ENCODE data around the gene ATP6V0E1. TPM values are rescaled to one million over a fixed set of nuclear protein-coding genes. Genes with fewer than 3 reads are reported as not detected.

ATP6V0E1 gene
- total RNA-seq, 4 donors from 2014 or later = 57.8 to 132 (median 97.2) TPM

- H3K4me1 ChIP-seq = peaks cover 9 to 37% (median 18%) of the 10 kb centered on the region in 3 donors
- peaks cover under 1 to 37% (median 5%) of the 10 kb centered on the region in 3 donors for H3K36me3 ChIP-seq
- WGBS, 2 donors = 11 to 16% methylated on average over 23 of the region's 28 CpGs
- intact Hi-C loops (cut with DNase I) = no loop called here
- H3K27ac ChIP-seq = peak overlapping the region; percentile 85 to 89 (median 88)
- peak overlapping the region; percentile 83 to 89 (median 86) for H3K4me3 ChIP-seq
- H3K27me3 ChIP-seq = no peaks in the 10 kb centered on the region
- TF ChIP-seq, protein P1, sequence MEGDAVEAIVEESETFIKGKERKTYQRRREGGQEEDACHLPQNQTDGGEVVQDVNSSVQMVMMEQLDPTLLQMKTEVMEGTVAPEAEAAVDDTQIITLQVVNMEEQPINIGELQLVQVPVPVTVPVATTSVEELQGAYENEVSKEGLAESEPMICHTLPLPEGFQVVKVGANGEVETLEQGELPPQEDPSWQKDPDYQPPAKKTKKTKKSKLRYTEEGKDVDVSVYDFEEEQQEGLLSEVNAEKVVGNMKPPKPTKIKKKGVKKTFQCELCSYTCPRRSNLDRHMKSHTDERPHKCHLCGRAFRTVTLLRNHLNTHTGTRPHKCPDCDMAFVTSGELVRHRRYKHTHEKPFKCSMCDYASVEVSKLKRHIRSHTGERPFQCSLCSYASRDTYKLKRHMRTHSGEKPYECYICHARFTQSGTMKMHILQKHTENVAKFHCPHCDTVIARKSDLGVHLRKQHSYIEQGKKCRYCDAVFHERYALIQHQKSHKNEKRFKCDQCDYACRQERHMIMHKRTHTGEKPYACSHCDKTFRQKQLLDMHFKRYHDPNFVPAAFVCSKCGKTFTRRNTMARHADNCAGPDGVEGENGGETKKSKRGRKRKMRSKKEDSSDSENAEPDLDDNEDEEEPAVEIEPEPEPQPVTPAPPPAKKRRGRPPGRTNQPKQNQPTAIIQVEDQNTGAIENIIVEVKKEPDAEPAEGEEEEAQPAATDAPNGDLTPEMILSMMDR (IDR thresholded peaks at IDR 0.05) = no peak
- TF ChIP-seq POLR2A (IDR thresholded peaks at IDR 0.05) = no peak
- no peak for DNase-seq
- no peaks in the 10 kb centered on the region for H3K9me3 ChIP-seq
These were observed 23.5 kb upstream of the ATP6V0E1 start for GRCh38 chr5:172959824-172960799.

- intact Hi-C loops (cut with DNase I) = no loop called here
- Histone ChIP-seq H3K4me3 (no peak overlapping the region), H3K27me3 (no peaks in the 10 kb centered on the region), H3K27ac (no peak overlapping the region), H3K9me3 (no peaks in the 10 kb centered on the region), H3K36me3 (peaks cover 0 to 56% (median 11%) of the 10 kb centered on the region in 3 donors), H3K4me1 (no peaks in the 10 kb centered on the region)
- no peak for DNase-seq
- TF ChIP-seq, protein P1 (IDR thresholded peaks at IDR 0.05) = no peak
- WGBS, 2 donors = 89 to 100% methylated on average over 1 to 2 of the region's 2 CpGs
These were observed 13.7 kb upstream of the ATP6V0E1 start for GRCh38 chr5:172969921-172970320.

- no peaks in the 10 kb centered on the region for H3K27me3 ChIP-seq
- no peak for TF ChIP-seq POLR2A (IDR thresholded peaks at IDR 0.05)
- TF ChIP-seq, protein P1 (IDR thresholded peaks at IDR 0.05) = no peak
- H3K27ac ChIP-seq = no peak overlapping the region
- H3K36me3 ChIP-seq = peaks cover 0 to 43% (median 6%) of the 10 kb centered on the region in 3 donors
- H3K4me1 ChIP-seq = no peaks in the 10 kb centered on the region
- 75 to 82% methylated on average over 3 of the region's 3 CpGs for WGBS, 2 donors
- no peak overlapping the region for H3K4me3 ChIP-seq
- no peak for DNase-seq
- intact Hi-C loops (cut with DNase I) = no loop called here
- H3K9me3 ChIP-seq = no peaks in the 10 kb centered on the region
These were observed 12.1 kb upstream of the ATP6V0E1 start for GRCh38 chr5:172971482-172971881.

- H3K4me3 ChIP-seq = no peak overlapping the region
- intact Hi-C loops (cut with DNase I) = no loop called here
- H3K9me3 ChIP-seq = no peaks in the 10 kb centered on the region
- H3K27me3 ChIP-seq = no peaks in the 10 kb centered on the region
- no peak overlapping the region for H3K27ac ChIP-seq
- no peak for TF ChIP-seq POLR2A (IDR thresholded peaks at IDR 0.05)
- TF ChIP-seq, protein P1 (IDR thresholded peaks at IDR 0.05) = no peak
- WGBS, 2 donors = 94 to 96% methylated on average over 5 of the region's 5 CpGs
- H3K36me3 ChIP-seq = peaks cover 0 to 32% (median 6%) of the 10 kb centered on the region in 3 donors
- DNase-seq = no peak
- no peaks in the 10 kb centered on the region for H3K4me1 ChIP-seq
These were observed 11.0 kb upstream of the ATP6V0E1 start for GRCh38 chr5:172972552-172972951.
